HG03432 (cell line): ENCODE results near the gene SLC10A3.

Experiments used
- ATAC-seq: cut with Tn5 transposase; IDR thresholded peaks from one replicate; pipeline ENCODE4 v1.9.1; 2021; ENCODE audit warnings: mild to moderate bottlenecking, moderate library complexity; ENCODE audit not compliant: unreplicated experiment

Gene SLC10A3

GRCh38 chrX:154490414-154491083 is at the start of gene SLC10A3:
Gene SLC10A3 (minus strand): TSS chrX:154490629. CDS start chrX:154488940, 1,689 bp downstream.
- ATAC-seq: peak; percentile 85

- no peak for ATAC-seq
Observed at GRCh38 chrX:154539077-154539476, 48.6 kb upstream of the SLC10A3 start.

GRCh38 chrX:154535892-154536291 is 45.5 kb upstream of the SLC10A3 start:
- ATAC-seq: no peak

GRCh38 chrX:154534526-154535322 is 44.3 kb upstream of the SLC10A3 start:
- peak; percentile 90 for ATAC-seq

GRCh38 chrX:154532690-154533089 is 42.3 kb upstream of the SLC10A3 start:
- ATAC-seq: no peak

- ATAC-seq: no peak
Observed at GRCh38 chrX:154531626-154532025, 41.2 kb upstream of the SLC10A3 start.

GRCh38 chrX:154530286-154530685 is 39.9 kb upstream of the SLC10A3 start:
- ATAC-seq: no peak

GRCh38 chrX:154529206-154529612 is 38.8 kb upstream of the SLC10A3 start:
- ATAC-seq: no peak

GRCh38 chrX:154526901-154527675 is 36.7 kb upstream of the SLC10A3 start:
- peak; percentile 72 for ATAC-seq

GRCh38 chrX:154525606-154526490 is 35.4 kb upstream of the SLC10A3 start:
- ATAC-seq: no peak

- no peak for ATAC-seq
Observed at GRCh38 chrX:154519389-154519788, 29.0 kb upstream of the SLC10A3 start.

- ATAC-seq: no peak
Observed at GRCh38 chrX:154517101-154517781, 26.8 kb upstream of the SLC10A3 start.

- no peak for ATAC-seq
Observed at GRCh38 chrX:154516656-154517100, 26.2 kb upstream of the SLC10A3 start.

GRCh38 chrX:154515966-154516655 is 25.7 kb upstream of the SLC10A3 start, which contains the start of gene FAM3A:
Gene FAM3A (minus strand): TSS chrX:154516232. CDS start chrX:154515772, 460 bp downstream.
- ATAC-seq: peak; percentile 92

GRCh38 chrX:154515090-154515965 is 24.9 kb upstream of the SLC10A3 start:
- ATAC-seq: peak; percentile 5

GRCh38 chrX:154513716-154514115 is 23.3 kb upstream of the SLC10A3 start:
- no peak for ATAC-seq

GRCh38 chrX:154512879-154513553 is 22.6 kb upstream of the SLC10A3 start:
- ATAC-seq: no peak

- no peak for ATAC-seq
Observed at GRCh38 chrX:154511761-154512160, 21.3 kb upstream of the SLC10A3 start.
